Progenitor cell of endocrine pancreas (in vitro differentiated cells): ENCODE measurements around the gene SLC6A5. TPM values are rescaled to one million over a fixed set of nuclear protein-coding genes. Genes with fewer than 3 reads are reported as not detected.

Experiments
- DNase-seq: peaks from one replicate; pipeline ENCODE4 v3.0.0; 2021; ENCODE audit warnings: low spot score; ENCODE audit not compliant: unreplicated experiment
- H3K27ac Mint-ChIP-seq: 2 replicates; pipeline ENCODE4 v1.8.0; 2021; ENCODE audit warnings: mild to moderate bottlenecking, moderate library complexity, mixed read lengths
- H3K27me3 Mint-ChIP-seq: 2 replicates; pipeline ENCODE4 v1.8.0; 2021; ENCODE audit warnings: mixed read lengths
- H3K36me3 Mint-ChIP-seq: 2 replicates; pipeline ENCODE4 v1.8.0; 2022; ENCODE audit warnings: mixed read lengths; ENCODE audit not compliant: insufficient read depth
- H3K4me1 Mint-ChIP-seq: 2 replicates; pipeline ENCODE4 v1.8.0; 2021; ENCODE audit warnings: low read depth, mixed read lengths
- H3K4me3 Mint-ChIP-seq: 2 replicates; pipeline ENCODE4 v1.8.0; 2021; ENCODE audit warnings: low read depth, mild to moderate bottlenecking, moderate library complexity, mixed read lengths
- H3K9me3 Mint-ChIP-seq: 2 replicates; pipeline ENCODE4 v1.8.0; 2021; ENCODE audit warnings: low read depth, mixed read lengths
- total RNA-seq: library from RNA; stranded (reverse); gene quantifications from 2 replicates; pipeline ENCODE4 v1.2.1, GENCODE V29; 2021
- TF ChIP-seq, protein P1 (sequence below): fragments of 200-600 bp; sonication (generic); IDR thresholded peaks from one replicate; pipeline ENCODE4 v1.5.0; 2021; ENCODE audit warnings: antibody characterized with exemption, mild to moderate bottlenecking; ENCODE audit not compliant: unreplicated experiment

Gene SLC6A5
- total RNA-seq, 1 donor from 2014 or later, result not detected

DNA sequence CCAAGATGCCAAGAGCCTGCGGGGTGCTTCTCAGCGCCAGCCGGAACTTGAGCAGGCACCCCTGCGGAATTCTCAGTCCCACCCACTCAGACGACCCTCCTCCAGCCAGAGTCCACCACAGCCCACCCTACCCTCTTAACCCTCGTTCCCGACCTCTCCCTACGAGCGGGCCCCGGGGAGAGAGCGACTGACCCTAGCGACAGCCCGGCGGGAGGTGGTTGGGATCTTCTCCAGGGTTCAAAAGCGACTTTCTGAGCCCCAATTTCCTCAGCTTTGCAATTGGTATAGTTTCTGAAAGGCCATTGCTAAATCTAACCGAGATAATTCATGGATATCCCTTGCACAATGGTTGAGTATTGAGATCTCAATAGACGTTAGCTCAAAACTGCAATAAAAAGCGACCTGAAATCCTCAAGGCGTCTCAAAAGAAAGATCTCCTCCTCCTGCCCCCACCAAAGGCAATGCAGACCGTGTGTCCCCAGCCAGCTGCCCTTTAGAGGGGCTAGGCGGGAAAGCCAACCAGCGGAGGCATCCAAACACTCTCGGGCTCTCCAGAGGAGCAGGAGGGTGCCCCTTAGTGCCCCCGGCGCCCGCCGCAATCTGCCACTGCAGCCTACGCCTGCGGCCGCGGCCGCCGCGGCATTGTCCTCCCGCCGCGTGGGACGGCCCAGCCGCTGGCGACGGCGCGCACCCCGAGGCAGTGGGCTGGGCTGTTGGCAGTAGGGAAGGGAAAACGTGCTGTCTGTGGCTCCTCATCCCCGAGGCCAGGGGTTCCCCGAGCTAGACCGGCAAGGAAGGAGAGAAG is 1.5 kb upstream of the SLC6A5 start:
- Mint-ChIP-seq H3K27me3 (peaks cover 91% of the 10 kb centered on the region), H3K4me3 (no peak overlapping the region), H3K4me1 (peaks cover 1% of the 10 kb centered on the region), H3K9me3 (no peaks in the 10 kb centered on the region), H3K36me3 (no peaks in the 10 kb centered on the region), H3K27ac (no peak overlapping the region)
- TF ChIP-seq, protein P1, sequence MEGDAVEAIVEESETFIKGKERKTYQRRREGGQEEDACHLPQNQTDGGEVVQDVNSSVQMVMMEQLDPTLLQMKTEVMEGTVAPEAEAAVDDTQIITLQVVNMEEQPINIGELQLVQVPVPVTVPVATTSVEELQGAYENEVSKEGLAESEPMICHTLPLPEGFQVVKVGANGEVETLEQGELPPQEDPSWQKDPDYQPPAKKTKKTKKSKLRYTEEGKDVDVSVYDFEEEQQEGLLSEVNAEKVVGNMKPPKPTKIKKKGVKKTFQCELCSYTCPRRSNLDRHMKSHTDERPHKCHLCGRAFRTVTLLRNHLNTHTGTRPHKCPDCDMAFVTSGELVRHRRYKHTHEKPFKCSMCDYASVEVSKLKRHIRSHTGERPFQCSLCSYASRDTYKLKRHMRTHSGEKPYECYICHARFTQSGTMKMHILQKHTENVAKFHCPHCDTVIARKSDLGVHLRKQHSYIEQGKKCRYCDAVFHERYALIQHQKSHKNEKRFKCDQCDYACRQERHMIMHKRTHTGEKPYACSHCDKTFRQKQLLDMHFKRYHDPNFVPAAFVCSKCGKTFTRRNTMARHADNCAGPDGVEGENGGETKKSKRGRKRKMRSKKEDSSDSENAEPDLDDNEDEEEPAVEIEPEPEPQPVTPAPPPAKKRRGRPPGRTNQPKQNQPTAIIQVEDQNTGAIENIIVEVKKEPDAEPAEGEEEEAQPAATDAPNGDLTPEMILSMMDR, result no peak
- no peak for DNase-seq

DNA sequence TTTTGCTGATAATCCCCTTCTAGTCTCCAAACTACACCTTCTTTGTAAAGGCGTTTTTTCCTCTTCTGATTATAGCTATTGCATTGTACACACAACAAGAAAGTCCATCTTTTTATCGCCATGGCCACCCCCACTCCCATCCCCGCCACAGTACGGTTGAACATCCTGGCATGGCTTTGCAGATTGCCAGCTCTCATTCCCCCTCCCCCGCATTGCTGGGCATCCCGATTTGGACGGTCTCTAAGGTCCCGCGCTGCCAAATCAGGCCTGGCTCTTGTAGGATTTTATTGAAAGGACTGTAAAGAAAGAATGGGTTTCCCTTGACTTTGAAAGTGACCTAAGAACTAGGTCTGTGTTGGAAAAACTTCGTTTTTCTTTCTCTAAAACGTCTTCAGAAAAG is 916 bp upstream of the SLC6A5 start:
- Mint-ChIP-seq H3K4me3 (no peak overlapping the region), H3K4me1 (peaks cover 1% of the 10 kb centered on the region), H3K27ac (no peak overlapping the region), H3K9me3 (no peaks in the 10 kb centered on the region), H3K27me3 (peaks cover 92% of the 10 kb centered on the region), H3K36me3 (no peaks in the 10 kb centered on the region)
- DNase-seq, result no peak
- TF ChIP-seq, protein P1, result no peak

GRCh38 chr11:20600020-20600346 is 575 bp downstream of the SLC6A5 start:
- H3K36me3 Mint-ChIP-seq, result no peaks in the 10 kb centered on the region
- peaks cover 1% of the 10 kb centered on the region for H3K4me1 Mint-ChIP-seq
- no peaks in the 10 kb centered on the region for H3K9me3 Mint-ChIP-seq
- H3K27me3 Mint-ChIP-seq, result peaks cover 87% of the 10 kb centered on the region
- no peak overlapping the region for H3K4me3 Mint-ChIP-seq
- TF ChIP-seq, protein P1, result no peak
- no peak for DNase-seq
- no peak overlapping the region for H3K27ac Mint-ChIP-seq

DNA sequence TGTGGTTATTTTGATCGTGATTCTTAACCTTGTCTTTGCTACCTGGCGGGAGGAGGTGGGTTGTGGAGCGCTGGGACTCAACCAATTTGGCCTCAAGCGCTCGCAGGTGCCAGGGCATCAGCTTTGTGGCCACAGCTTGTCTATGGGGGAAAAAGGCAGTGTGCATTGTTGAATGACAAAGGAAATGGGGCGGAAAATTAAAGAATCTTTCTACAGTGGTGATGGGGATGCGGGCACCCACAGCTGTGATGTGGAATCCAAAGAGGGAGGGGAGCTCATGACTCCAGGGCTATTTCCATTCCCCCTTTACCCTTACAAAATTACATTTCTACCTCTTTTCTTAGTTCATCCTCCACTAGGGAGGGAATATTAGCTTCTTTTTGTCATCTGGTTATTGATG is 1.1 kb downstream of the SLC6A5 start:
- H3K4me1 Mint-ChIP-seq, result peaks cover 1% of the 10 kb centered on the region
- TF ChIP-seq, protein P1, result no peak
- H3K36me3 Mint-ChIP-seq, result no peaks in the 10 kb centered on the region
- H3K9me3 Mint-ChIP-seq, result no peaks in the 10 kb centered on the region
- H3K27ac Mint-ChIP-seq, result no peak overlapping the region
- H3K27me3 Mint-ChIP-seq, result peaks cover 87% of the 10 kb centered on the region
- H3K4me3 Mint-ChIP-seq, result no peak overlapping the region
- DNase-seq, result no peak

DNA sequence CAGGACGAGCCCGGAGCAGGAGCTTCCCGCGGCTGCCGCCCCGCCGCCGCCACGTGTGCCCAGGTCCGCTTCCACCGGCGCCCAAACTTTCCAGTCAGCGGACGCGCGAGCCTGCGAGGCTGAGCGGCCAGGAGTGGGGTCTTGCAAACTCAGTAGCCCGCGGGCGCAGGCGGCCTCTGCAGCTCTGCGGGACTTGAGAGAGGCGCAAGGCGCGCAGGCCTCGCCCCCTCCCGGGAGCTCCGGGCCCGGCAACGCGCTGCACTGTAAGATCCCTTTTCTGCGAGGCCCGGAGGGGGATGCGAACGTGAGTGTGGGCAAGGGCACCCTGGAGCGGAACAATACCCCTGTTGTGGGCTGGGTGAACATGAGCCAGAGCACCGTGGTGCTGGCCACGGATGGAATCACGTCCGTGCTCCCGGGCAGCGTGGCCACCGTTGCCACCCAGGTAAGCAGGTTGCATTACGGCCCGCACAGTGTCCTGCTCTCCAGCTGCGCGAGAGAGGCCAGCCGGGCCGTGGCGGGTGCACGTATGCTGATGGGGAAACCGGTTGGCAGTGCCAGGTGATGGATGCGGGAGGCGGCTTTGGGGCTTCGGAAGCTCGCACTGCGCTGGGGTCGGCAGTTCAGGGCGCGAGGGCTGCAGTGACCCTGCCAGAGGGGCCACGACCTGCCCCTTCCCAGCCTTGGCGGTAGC is 2.0 kb downstream of the SLC6A5 start:
- no peaks in the 10 kb centered on the region for H3K36me3 Mint-ChIP-seq
- H3K4me3 Mint-ChIP-seq, result no peak overlapping the region
- DNase-seq, result no peak
- no peaks in the 10 kb centered on the region for H3K9me3 Mint-ChIP-seq
- H3K27ac Mint-ChIP-seq, result no peak overlapping the region
- peaks cover 1% of the 10 kb centered on the region for H3K4me1 Mint-ChIP-seq
- peaks cover 87% of the 10 kb centered on the region for H3K27me3 Mint-ChIP-seq
- TF ChIP-seq, protein P1, result no peak
